G401.6 (cell line): ENCODE results near the gene IFIT3.
"Not testable (repeated sequence)": the region's sequence is repeated elsewhere in the genome, so short reads cannot be mapped to it uniquely, and the experiment has no call there.

ENCODE experiments used
- FAIRE-seq: peaks from 2 replicates; lab custom pipeline; 2012; peaks lifted over from hg19 to GRCh38; lab: Jason Lieb, UNC

Gene IFIT3

DNA sequence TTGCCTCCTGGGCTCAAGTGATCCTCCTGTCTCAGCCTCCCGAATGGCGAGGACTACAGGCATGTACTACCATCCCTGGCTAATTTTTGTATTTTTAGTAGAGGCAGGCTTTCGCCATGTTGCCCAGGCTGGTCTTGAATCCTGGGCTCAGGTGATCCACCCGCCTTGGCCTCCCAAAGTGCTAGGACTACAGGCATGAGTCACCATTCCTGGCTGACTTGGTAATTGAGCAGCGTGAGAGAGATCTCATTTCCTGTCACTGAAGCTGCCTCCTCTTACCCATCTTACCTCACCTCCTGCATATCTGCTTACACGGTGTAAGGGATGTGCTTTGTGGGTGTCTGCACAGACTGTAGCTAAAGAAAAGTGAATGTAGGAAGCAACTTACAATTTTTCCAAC lies 9.7 kb downstream of the IFIT3 start:
- FAIRE-seq = no peak

DNA sequence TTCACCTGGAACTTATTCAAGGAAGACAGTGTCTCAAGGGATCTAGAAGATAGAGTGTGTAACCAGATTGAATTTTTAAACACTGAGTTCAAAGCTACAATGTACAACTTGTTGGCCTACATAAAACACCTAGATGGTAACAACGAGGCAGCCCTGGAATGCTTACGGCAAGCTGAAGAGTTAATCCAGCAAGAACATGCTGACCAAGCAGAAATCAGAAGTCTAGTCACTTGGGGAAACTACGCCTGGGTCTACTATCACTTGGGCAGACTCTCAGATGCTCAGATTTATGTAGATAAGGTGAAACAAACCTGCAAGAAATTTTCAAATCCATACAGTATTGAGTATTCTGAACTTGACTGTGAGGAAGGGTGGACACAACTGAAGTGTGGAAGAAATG lies 10.9 kb downstream of the IFIT3 start:
- FAIRE-seq = no peak

DNA sequence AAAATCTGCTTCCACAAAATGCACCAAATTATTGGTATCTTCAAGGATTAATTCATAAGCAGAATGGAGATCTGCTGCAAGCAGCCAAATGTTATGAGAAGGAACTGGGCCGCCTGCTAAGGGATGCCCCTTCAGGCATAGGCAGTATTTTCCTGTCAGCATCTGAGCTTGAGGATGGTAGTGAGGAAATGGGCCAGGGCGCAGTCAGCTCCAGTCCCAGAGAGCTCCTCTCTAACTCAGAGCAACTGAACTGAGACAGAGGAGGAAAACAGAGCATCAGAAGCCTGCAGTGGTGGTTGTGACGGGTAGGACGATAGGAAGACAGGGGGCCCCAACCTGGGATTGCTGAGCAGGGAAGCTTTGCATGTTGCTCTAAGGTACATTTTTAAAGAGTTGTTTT lies 12.1 kb downstream of the IFIT3 start:
- no peak for FAIRE-seq

DNA sequence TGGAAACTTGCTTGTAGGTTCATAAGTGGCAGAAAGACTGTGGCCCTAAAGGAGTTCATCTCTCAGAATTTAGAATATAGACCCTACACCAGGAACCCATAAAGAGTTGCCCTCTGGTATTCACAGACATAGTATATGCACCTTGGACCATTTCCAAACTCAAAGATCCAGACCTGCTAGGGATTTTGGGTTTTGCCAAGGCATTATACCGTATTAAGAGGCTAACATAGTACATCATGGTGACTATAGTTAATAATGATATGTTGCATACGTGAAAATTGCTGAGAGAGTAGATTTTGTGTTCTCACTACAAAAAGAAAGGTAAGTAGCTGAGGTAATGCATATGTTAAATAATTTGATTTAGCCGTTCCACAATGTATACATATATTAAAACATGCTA lies 13.9 kb downstream of the IFIT3 start:
- FAIRE-seq = no peak

DNA sequence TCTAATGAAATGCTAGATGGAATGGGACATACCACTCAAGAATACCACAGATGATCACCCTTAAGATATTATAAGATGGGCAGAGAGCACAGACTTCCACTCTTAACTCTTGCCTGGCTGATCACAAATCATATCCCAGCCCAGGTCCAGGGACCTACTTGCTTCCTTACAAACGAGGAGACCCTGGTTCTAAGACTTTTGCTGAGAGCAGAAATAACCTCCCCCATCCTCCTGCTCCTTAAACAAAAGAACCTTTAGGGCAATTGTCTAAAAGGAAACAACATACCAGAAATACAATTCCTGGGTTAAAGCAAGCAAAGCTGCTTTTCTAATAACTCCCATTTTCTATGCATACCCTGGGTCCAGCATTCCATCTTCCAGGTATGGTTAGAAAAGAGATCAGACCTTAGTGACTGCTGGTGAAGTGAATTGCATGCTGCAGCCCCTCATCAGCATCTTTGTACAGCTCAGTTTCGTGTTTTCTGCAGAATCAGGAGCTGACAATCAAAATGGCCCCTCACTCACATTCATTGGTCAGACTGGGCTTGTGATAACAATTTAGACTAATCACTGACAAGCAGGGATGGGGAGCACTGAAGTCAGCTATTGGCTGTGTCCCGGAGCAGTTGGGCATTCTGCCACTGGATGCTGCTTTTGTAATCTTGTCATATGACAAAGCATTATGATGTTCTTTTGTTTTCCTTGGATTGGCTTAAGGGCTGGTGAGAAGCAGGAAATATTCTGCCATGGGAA lies 14.6 kb downstream of the IFIT3 start:
- FAIRE-seq = no peak

DNA sequence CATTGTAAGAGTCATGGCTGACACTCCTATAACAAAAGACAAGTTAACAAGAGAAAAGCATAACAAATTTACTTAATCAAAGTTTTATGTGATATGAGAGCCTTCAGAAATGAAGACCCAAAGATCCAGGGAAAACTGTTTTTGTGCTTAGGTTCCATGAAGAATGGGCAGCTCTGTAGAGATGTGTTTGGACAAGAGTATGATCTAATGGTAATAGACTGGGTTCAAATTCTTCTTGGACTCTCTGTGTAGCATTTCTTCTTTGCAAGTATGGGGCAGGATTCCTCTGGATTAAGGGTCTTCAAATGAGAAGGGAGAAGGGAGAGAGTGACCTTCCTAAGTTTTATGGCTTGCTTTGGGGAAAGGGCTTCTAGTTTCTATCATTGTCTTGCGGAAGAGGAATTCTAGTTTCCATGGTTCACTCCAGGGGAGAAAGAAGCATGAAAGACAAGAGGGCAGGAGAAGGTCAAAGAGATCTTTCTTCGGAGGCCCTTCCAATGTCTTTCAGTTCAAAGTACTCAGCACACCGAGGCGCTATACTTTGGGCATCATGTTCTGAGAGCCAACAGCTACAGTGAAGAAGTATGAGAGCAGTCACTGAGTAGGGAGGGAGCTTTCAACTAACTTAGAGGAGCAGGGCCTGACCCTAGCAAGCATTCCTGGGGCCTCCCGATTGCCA lies 15.4 kb downstream of the IFIT3 start:
- FAIRE-seq = no peak

DNA sequence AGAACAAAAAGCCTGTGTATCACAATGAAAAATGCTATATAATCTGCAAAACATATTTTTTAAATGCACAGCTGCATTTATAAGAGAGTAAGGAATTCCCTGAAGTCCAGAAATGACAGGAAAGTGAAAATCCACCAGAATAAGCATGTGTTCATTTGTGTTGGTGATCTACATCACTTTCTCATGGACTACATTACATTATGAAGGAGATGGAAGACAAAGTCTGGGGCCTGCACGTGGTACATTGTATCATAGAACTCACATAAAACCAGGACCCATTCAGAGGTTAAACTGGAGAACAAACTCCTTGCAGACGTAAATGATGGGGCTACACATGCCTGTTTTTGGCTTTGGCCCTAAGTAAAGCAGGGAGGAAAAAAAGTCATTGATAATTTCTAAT lies 16.4 kb downstream of the IFIT3 start:
- no peak for FAIRE-seq

DNA sequence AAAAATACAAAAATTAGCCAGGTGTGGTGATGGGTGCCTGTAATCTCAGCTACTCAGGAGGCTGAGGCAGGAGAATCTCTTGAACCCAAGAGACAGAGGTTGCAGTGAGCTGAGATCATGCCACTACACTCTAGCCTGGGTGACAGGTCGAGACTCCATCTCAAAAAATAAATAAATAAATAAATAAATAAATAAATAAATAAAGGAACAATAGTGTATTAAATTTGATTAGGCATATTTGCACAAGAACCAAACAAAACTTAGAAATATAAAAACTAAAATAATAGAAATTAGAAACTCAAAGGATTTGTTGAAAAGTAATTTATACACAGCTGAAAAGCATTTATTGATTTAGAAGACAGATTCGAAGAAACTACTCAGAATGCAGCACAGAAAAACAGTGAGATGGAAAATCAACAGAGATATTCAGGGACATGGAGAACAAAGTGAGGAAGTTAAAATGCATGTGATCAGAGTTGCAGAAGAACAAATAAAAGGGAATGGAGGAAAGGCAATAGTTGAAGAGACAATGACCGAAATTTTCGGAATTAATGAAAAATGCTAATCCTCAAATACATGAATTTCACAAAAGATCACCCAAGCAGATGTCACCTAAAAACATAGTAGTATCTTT lies 17.7 kb downstream of the IFIT3 start:
- no peak for FAIRE-seq

DNA sequence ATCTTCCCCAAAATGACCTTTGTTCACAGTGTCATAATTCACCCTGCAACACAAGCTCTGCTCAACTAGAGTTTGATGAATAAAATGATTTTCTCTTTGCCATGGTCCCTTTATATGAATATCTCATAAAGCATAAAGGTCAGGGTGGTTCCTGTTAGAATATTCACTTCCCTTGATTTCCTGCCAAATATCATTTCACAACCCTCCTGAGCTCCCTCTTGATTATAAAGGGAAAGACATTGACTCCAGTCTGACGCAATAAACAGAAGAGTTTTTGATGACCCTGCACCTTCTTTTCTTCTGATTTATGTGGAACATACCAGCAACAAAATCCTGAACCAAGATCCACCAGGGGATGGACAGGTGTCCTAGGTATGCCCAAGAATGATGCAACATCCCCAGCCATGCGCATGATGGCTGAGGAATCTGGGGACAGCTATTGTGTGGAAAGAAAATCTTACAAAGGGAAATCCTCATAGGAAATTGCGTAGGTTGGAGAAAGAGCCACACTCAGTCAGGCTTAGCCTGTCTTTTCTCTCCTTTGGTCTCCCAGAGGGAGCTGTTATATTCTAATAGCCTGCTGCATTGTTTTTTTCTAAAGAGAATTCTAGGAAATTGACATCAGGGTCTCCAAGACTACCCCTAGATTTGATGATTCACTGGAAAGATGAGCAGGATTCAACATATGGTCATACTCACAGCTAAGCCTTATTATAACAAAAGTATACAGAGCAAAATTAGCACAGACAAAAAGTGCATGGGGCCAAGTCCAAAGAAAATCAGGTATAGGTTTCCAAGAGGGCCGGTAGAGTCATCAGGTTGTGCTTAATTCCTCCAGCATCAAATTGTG lies 18.8 kb downstream of the IFIT3 start:
- no peak for FAIRE-seq

DNA sequence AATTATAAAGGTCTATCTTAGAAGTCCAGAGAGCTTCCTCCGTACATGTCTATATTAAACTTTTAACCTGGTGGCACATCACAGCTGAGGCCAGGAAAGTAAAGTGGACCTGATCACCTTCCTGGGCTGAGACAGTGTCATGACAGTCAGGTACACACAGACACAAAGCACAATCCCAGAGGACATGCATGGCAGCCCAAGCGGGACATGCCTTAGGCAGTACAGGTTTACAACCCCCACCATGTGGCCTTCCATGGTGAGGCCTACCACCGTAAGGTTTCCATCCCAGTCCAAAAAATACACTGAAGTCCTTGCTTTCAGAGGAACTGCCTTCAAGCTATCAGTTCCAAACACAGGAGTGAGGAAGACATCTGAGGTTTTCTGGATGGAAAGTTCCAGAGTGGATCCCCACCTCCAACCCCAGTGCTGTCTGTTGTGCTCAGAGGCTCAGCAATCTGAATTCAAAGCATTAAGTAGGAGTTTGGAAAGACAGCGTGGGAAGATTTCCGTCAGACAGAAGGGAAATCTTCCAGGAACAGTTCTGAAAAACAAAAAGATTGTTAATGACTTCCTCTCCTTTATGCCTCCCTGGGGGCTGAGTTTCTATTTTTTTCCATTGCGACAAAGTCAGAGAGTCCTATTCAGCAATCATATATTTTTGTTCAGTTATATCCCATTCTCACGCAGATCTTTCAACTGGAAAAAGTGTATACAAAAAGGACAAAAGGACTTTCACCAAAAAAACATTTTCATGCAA lies 20.1 kb downstream of the IFIT3 start:
- FAIRE-seq = no peak

DNA sequence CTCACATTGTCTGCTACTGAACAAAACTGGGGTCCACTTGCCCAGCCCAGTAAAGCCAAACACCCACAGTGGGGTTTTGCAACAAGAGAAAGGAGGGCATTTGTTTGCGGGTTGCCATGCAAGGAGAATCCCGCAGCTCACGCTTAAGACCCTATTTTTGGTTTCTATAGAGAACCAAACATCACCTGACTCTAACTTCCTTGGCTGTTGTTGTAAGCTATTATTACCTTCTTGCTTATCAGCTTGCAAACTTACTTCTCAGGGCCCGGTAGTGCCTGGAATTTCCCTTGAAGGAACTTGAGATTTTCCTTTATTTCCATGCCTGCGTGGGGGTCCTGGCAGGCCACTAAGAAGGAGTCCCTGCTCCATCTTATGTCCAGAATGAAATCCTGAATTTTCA lies 20.7 kb downstream of the IFIT3 start:
- no peak for FAIRE-seq

DNA sequence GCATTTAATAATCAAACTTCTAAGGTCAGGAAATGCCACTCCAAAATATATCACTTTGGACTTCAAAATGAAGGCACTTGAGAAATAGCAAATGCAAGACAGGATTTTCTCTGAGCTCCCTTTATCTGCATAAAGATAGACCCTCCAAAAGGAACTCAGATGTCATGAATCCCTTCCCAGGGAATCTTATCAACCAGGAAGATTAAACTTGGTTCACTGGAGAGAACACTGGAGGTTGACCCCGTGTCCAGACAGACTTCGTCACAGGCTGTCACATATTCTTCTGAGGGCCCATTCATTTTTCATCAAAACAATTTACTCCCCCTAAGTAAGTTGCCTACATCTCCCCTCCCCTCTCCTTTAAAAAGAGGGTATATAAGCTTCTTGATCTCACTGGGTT lies 21.2 kb downstream of the IFIT3 start:
- FAIRE-seq = no peak

DNA sequence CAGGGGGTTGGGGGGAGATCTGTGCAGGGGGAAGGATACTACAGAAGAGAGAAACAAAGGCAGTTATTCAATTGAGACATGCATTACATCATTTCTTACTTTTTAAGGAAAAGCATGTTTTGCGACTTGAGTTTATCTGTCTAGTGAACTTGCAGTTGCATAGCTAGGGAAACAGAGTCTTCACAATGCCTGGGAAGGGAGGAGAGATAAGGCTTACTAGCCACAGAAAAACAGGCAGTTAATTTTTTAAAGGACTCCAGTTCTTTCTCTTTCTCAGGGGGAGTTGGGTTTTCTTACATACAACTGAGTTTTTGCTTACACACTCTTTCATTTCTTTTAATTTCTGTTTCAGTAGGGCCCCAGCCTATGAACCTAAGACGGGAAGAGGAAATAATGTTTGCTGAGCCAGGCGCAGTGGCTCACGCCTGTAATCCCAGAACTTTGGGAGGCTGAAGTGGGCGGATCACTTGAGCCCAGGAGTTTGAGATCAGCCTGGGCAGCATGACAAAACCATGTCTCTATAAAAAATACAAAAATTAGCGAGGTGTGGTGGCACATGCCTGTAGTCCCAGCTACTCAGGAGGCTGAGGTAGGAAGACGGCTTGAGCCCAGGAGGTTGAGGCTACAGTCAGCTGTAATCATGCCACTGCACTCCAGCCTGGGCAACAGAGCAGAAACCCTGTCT lies 23.0 kb downstream of the IFIT3 start:
- FAIRE-seq = not testable (repeated sequence)

DNA sequence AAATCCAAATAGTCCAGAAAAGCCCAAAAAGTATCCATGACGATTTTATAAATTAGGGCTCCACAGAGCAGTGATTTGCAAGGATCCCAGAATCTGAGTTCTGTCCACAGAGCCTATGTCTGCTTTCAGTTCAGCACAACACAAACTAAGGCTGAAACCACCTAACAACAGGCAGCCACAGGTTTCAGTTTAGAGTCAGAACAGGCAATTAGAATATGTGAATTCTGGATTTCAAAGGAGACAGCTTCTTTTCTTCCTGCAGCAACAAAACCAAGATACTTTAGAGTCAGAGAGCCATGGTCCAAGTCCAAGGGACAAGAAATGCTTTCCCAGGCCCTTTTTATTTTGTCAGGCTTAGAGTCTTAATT lies 23.6 kb downstream of the IFIT3 start:
- no peak for FAIRE-seq

DNA sequence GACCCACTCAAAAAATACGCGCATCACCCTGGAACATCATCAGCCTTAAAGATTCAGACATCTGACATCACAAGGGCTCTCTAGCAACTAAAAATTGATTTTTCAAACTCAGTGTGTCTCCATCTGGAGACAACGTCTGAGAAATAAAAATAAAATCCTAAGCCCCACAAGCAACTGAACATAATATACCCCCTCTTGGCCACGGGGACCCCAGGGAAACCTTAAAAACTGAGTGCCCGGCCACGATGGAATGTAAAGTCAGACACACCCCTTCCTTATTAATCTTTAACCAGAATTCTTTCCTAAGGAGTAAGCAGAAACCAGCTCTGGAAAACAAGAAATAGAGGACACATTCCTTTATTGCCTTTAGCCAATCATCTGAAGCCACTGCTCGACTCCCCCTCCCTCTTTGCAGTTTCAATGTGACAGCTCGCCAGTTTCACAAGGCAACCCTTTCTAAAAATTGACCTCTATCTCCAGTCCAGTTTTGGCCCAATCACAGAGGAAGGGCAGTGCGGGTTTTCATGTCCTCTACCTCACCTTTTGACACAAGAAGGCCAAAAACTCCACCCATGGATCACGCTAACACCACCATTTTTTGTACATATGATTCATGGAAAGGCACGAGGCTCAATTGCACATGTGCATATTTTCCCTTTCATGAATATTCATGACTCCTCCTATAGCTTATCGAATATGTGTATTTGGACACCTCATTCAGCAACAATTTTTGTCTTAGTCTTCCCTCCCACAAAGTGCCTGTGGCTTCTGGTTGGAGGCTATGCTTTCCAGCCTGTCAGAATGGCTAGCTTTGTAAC lies 24.2 kb downstream of the IFIT3 start:
- no peak for FAIRE-seq

DNA sequence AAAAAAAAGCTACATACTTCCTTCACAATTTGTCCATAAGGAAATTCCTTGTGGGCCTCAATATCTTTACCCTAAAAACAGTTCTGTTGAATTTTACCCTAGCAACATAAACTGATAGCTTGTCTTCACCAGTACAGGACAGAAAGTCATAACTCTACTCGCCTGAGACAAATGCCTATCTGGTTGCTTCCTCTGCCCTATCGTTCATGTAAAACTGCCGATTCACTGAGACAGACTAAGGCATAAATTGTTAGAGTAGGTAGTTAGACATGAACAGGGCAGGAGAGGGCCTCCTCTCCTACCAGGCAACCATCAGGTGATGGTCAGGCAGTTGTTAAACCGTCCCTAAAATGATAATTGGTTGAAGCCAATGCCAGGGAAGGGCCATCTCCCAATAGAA lies 25.0 kb downstream of the IFIT3 start:
- FAIRE-seq = no peak

DNA sequence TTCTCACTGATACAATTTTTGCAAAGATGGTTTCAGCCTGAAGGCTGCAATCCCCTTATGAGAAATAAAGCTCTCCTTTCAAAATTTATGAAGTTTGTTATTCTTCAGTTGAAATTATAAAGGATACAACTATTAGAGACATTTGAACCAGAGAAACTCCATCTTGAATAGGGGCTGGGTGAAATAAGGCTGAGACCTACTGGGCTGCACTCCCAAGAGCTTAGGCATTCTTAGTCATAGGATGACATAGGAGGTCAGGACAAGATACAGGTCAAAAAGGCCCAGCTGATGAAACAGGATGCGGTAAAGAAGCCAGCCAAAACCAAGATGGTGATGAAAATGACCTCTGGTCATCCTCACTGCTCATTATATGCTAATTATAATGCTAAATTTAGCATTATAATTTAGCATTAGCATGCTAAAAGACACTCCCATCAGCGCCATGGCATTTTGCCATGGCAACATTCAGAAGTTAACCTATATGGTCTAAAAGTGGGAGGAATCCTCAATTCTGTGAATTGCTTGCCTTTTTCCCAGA lies 27.7 kb downstream of the IFIT3 start:
- no peak for FAIRE-seq

DNA sequence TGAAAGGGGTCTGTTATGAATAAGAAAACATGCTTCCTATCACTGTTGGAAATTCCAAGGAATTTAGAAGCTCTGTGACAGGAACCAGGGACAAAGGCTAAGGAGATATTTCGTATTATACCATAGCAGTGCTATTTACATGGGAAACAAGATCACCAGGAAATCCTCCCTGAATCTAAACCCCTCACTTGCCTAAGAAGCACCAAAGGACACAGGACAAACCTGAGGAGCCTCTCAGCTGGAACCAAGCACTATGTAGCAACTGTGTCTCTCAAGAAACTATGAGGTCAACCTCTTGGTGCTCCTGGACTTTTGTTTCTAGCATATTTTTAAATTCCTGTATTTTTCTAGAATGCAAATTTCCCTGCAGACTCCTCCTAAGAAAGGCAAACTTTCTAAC lies 29.3 kb downstream of the IFIT3 start:
- no peak for FAIRE-seq

DNA sequence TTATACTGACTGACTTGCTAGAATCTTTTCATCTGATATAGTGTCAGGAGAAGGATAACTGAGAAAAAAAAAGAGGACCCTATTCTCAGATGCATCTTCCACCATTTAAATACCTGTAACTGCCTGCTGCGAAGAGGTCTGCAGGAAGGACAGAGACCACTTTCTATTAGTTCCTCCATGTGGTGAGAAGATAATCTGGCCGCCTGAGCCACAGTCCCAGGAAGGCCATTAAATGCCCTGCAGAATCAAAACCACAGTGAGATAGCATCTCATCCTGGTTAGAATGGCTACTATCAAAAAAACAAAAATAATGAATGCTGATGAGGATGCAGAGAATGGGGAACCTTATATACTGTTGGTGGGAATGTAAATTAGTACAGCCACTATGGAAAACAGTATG lies 30.2 kb downstream of the IFIT3 start:
- no peak for FAIRE-seq

DNA sequence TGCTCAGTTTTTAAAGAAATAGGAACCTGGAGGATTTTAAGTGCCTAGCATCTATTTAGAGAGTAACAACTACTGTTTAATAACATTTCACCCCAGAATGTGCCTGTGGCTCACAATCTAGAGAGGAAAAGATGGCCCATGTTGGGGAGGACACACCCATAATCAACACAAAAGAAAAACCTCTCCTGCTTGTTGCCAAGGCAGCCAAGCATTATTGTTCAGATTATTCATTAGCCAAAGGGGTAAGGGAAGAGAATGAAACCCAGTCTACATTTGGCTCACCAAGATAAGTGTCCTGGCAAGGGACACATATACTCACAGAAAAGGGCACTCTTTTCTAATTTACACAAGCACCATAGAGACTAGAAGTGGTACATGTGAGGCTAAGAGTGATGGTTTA lies 32.4 kb downstream of the IFIT3 start:
- FAIRE-seq = no peak
